ENCODE data around the gene NT5E. TPM values are rescaled to one million over a fixed set of nuclear protein-coding genes. Genes with fewer than 3 reads are reported as not detected.

Gene NT5E
- total RNA-seq, 1 donor from 2014 or later, result not detected

GRCh38 chr6:85496009-85496579 is 46.2 kb downstream of the NT5E start:
- Mint-ChIP-seq H3K27ac (no peak overlapping the region), H3K27me3 (ENCODE audit: insufficient read depth, low read depth) (peaks cover 4% of the 10 kb centered on the region), H3K4me3 (no peak overlapping the region), H3K4me1 (no peaks in the 10 kb centered on the region), H3K36me3 (peaks cover 13% of the 10 kb centered on the region), H3K9me3 (peaks cover 15% of the 10 kb centered on the region)
- Histone ChIP-seq H4K20me1 (ENCODE audit: low read depth) (no peaks in the 10 kb centered on the region), H3K9ac (no peak overlapping the region), H3K9me3 (ENCODE audit: low read depth) (peaks cover 4% of the 10 kb centered on the region), H3K79me2 (ENCODE audit: low read depth) (no peaks in the 10 kb centered on the region), H3K4me1 (no peaks in the 10 kb centered on the region), H3K36me3 (no peaks in the 10 kb centered on the region), H3F3A (ENCODE audit: low read depth) (no peaks in the 10 kb centered on the region), H3K4me3 (no peak overlapping the region), H2AFZ (replicated peaks) (no peak overlapping the region), H3K4me2 (no peak overlapping the region), H3K27ac (no peak overlapping the region), H3K27me3 (no peaks in the 10 kb centered on the region)
- TF ChIP-seq CTCF (IDR thresholded peaks at IDR 0.05), result no peak
- TF ChIP-seq EZH2 (IDR thresholded peaks at IDR 0.05), result no peak
- TF ChIP-seq EZH2phosphoT487 (IDR thresholded peaks at IDR 0.05), result no peak
- DNase-seq (ENCODE audit: low spot score), result no peak

GRCh38 chr6:85496856-85497255 is 47.0 kb downstream of the NT5E start:
- H3K4me3 ChIP-seq, result no peak overlapping the region
- no peak overlapping the region for H3K4me3 Mint-ChIP-seq
- H3K27me3 Mint-ChIP-seq (ENCODE audit: insufficient read depth, low read depth), result peaks cover 4% of the 10 kb centered on the region
- H4K20me1 ChIP-seq (ENCODE audit: low read depth), result no peaks in the 10 kb centered on the region
- no peak overlapping the region for H3K27ac Mint-ChIP-seq
- H3K9me3 ChIP-seq (ENCODE audit: low read depth), result peaks cover 4% of the 10 kb centered on the region
- peaks cover 15% of the 10 kb centered on the region for H3K36me3 Mint-ChIP-seq
- no peak overlapping the region for H2AFZ ChIP-seq (replicated peaks)
- no peaks in the 10 kb centered on the region for H3K4me1 ChIP-seq
- no peaks in the 10 kb centered on the region for H3K79me2 ChIP-seq (ENCODE audit: low read depth)
- H3K27me3 ChIP-seq, result no peaks in the 10 kb centered on the region
- no peak for TF ChIP-seq EZH2phosphoT487 (IDR thresholded peaks at IDR 0.05)
- TF ChIP-seq CTCF (IDR thresholded peaks at IDR 0.05), result no peak
- no peak overlapping the region for H3K4me2 ChIP-seq
- no peaks in the 10 kb centered on the region for H3F3A ChIP-seq (ENCODE audit: low read depth)
- H3K9ac ChIP-seq, result no peak overlapping the region
- H3K36me3 ChIP-seq, result no peaks in the 10 kb centered on the region
- H3K27ac ChIP-seq, result no peak overlapping the region
- DNase-seq (ENCODE audit: low spot score), result no peak
- no peaks in the 10 kb centered on the region for H3K4me1 Mint-ChIP-seq
- peaks cover 15% of the 10 kb centered on the region for H3K9me3 Mint-ChIP-seq

GRCh38 chr6:85498596-85499258 is 48.8 kb downstream of the NT5E start:
- Histone ChIP-seq H2AFZ (replicated peaks) (no peak overlapping the region), H3K9me3 (ENCODE audit: low read depth) (peaks cover 4% of the 10 kb centered on the region), H4K20me1 (ENCODE audit: low read depth) (no peaks in the 10 kb centered on the region), H3K79me2 (ENCODE audit: low read depth) (no peaks in the 10 kb centered on the region), H3K4me3 (no peak overlapping the region), H3K27ac (no peak overlapping the region), H3K4me1 (no peaks in the 10 kb centered on the region), H3K4me2 (no peak overlapping the region), H3K9ac (no peak overlapping the region), H3F3A (ENCODE audit: low read depth) (no peaks in the 10 kb centered on the region), H3K36me3 (no peaks in the 10 kb centered on the region), H3K27me3 (no peaks in the 10 kb centered on the region)
- H3K4me1 Mint-ChIP-seq, result no peaks in the 10 kb centered on the region
- peaks cover 15% of the 10 kb centered on the region for H3K9me3 Mint-ChIP-seq
- H3K36me3 Mint-ChIP-seq, result peaks cover 15% of the 10 kb centered on the region
- H3K4me3 Mint-ChIP-seq, result no peak overlapping the region
- no peak for TF ChIP-seq CTCF (IDR thresholded peaks at IDR 0.05)
- TF ChIP-seq EZH2 (IDR thresholded peaks at IDR 0.05), result no peak
- TF ChIP-seq EZH2phosphoT487 (IDR thresholded peaks at IDR 0.05), result no peak
- no peak for DNase-seq (ENCODE audit: low spot score)
- H3K27ac Mint-ChIP-seq, result no peak overlapping the region
- H3K27me3 Mint-ChIP-seq (ENCODE audit: insufficient read depth, low read depth), result peaks cover 4% of the 10 kb centered on the region
